KMS-11 (cell line): ENCODE results near the gene COL11A2.

Source experiments
- H2AFZ ChIP-seq: fragments of 200-600 bp; sonication (generic); 2 replicates; pipeline ENCODE4 v1.6.1; 2016; ENCODE audit warnings: antibody characterized with exemption, mixed run types, low read depth
- H3K27ac ChIP-seq: fragments of 200-600 bp; sonication (generic); 2 replicates; pipeline ENCODE4 v1.6.1; 2016; ENCODE audit warnings: mild to moderate bottlenecking, mixed run types
- H3K27me3 ChIP-seq: fragments of 200-600 bp; sonication (generic); 2 replicates; pipeline ENCODE4 v1.6.1; 2017; ENCODE audit warnings: mild to moderate bottlenecking, low read depth, mixed run types, moderate library complexity; ENCODE audit not compliant: insufficient read depth
- H3K36me3 ChIP-seq: fragments of 200-600 bp; sonication (generic); 2 replicates; pipeline ENCODE4 v1.6.1; 2017; ENCODE audit warnings: mild to moderate bottlenecking, mixed run types; ENCODE audit not compliant: insufficient read depth
- H3K4me1 ChIP-seq: fragments of 200-600 bp; sonication (generic); 2 replicates; pipeline ENCODE4 v1.6.1; 2016; ENCODE audit warnings: mild to moderate bottlenecking, low read depth, mixed run types; ENCODE audit not compliant: poor library complexity, severe bottlenecking
- H3K4me2 ChIP-seq: fragments of 200-600 bp; sonication (generic); 2 replicates; pipeline ENCODE4 v1.7.0; 2016; ENCODE audit warnings: mild to moderate bottlenecking, mixed run types
- H3K4me3 ChIP-seq: fragments of 200-600 bp; sonication (generic); IDR thresholded peaks from 2 replicates; pipeline ENCODE4 v1.6.1; 2017; ENCODE audit warnings: low read depth, low read length, mixed read lengths; ENCODE audit not compliant: insufficient read depth
- H3K79me2 ChIP-seq: fragments of 200-600 bp; sonication (generic); 2 replicates; pipeline ENCODE4 v1.6.1; 2016; ENCODE audit warnings: low read depth, mixed run types; ENCODE audit not compliant: insufficient read depth
- H3K9ac ChIP-seq: fragments of 200-600 bp; sonication (generic); 2 replicates; pipeline ENCODE4 v1.6.1; 2016; ENCODE audit warnings: mild to moderate bottlenecking, mixed run types
- H4K20me1 ChIP-seq: fragments of 200-600 bp; sonication (generic); 2 replicates; pipeline ENCODE4 v1.6.1; 2016; ENCODE audit warnings: mild to moderate bottlenecking, mixed run types; ENCODE audit not compliant: insufficient read depth
- TF ChIP-seq, protein P1 (sequence below): fragments of 200-600 bp; sonication (generic); conservative IDR thresholded peaks from 2 replicates; pipeline ENCODE4 v1.6.1; 2017; ENCODE audit warnings: low read depth, mild to moderate bottlenecking, antibody characterized with exemption, low read length, moderate library complexity, mixed read lengths

Gene COL11A2

DNA sequence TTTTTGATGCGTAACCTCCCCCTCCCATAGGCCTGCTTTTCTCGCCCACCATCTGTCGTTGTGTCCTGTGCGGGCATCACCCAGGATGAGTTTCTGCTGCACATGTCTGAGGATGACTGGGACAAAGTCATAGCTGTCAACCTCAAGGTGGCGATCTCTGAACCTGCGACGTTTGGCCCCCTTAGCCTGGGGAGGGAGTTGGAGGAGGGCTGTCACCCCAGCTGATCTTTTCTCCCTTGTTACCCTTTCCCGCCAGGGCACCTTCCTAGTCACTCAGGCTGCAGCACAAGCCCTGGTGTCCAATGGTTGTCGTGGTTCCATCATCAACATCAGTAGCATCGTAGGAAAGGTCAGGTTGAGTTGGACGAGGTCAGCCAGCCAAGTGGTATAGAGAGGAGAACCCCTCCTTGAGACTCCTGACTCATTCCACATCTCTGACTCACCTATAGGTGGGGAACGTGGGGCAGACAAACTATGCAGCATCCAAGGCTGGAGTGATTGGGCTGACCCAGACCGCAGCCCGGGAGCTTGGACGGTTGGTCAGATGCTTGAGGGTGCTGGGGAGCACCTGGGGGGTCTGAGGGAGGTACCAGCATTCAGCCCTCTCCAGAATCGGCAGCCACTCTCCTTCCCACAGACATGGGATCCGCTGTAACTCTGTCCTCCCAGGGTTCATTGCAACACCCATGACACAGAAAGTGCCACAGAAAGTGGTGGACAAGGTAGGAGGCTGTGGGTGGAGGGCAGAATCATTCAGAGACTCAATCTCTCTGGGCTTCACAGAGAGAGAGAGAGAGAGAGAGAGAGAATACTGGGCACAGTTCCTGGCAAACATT lies 13.1 kb upstream of the COL11A2 start:
- no peaks in the 10 kb centered on the region for H4K20me1 ChIP-seq
- H3K4me3 ChIP-seq, result no peak overlapping the region
- H3K27me3 ChIP-seq, result no peaks in the 10 kb centered on the region
- peaks cover 18% of the 10 kb centered on the region for H3K79me2 ChIP-seq
- peak overlapping the region; percentile 68 for H3K27ac ChIP-seq
- H3K4me2 ChIP-seq, result peak overlapping the region; percentile 94
- no peaks in the 10 kb centered on the region for H3K36me3 ChIP-seq
- peak overlapping the region; percentile 87 for H3K9ac ChIP-seq
- peaks cover 35% of the 10 kb centered on the region for H3K4me1 ChIP-seq
- TF ChIP-seq, protein P1, sequence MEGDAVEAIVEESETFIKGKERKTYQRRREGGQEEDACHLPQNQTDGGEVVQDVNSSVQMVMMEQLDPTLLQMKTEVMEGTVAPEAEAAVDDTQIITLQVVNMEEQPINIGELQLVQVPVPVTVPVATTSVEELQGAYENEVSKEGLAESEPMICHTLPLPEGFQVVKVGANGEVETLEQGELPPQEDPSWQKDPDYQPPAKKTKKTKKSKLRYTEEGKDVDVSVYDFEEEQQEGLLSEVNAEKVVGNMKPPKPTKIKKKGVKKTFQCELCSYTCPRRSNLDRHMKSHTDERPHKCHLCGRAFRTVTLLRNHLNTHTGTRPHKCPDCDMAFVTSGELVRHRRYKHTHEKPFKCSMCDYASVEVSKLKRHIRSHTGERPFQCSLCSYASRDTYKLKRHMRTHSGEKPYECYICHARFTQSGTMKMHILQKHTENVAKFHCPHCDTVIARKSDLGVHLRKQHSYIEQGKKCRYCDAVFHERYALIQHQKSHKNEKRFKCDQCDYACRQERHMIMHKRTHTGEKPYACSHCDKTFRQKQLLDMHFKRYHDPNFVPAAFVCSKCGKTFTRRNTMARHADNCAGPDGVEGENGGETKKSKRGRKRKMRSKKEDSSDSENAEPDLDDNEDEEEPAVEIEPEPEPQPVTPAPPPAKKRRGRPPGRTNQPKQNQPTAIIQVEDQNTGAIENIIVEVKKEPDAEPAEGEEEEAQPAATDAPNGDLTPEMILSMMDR, result no peak
- peak overlapping the region; percentile 69; the same call in 1 of the 2 replicates for H2AFZ ChIP-seq

DNA sequence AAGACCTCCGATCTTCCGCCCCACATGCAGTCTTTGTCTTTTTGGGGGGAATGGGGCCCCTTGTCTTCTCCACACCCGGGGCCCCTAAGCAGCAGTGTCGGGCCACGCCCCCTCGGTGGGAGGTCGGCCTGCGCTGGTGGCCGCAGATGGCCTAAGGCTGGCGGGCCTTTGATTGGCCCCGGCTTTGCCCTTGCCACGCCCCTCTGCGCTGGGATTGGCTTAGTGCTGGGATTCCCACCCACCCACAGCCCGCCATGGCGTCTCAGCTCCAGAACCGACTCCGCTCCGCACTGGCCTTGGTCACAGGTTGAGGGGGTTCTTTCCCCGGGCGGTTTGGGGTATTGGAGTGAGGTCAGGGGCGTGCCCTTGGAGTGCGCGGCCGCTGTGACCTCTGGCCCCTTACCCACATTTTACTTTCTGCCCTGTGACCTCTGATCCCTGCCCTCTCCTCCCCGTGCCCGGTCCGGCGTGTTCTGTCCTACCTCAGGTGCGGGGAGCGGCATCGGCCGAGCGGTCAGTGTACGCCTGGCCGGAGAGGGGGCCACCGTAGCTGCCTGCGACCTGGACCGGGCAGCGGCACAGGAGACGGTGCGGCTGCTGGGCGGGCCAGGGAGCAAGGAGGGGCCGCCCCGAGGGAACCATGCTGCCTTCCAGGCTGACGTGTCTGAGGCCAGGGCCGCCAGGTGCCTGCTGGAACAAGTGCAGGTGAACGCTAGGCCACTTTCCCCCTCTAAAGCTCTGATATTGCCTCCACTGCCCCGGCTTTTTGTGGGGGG lies 12.3 kb upstream of the COL11A2 start, which contains the start of gene HSD17B8:
Gene HSD17B8 (plus strand): TSS at position 241 of the 776 bp plus-strand sequence. CDS start 14 bp downstream, at position 255.
- peak within 1 kb of the TSS; percentile 68 for H3K27ac ChIP-seq
- H3K27me3 ChIP-seq, result no peaks in the 10 kb centered on the region
- peak within 1 kb of the TSS; percentile 69; the same call in 1 of the 2 replicates for H2AFZ ChIP-seq
- TF ChIP-seq, protein P1, result no peak
- peaks cover 35% of the 10 kb centered on the region for H3K4me1 ChIP-seq
- H4K20me1 ChIP-seq, result no peaks in the 10 kb centered on the region
- H3K36me3 ChIP-seq, result no peaks in the 10 kb centered on the region
- peak within 1 kb of the TSS; percentile 87 for H3K9ac ChIP-seq
- H3K79me2 ChIP-seq, result peaks cover 20% of the 10 kb centered on the region
- H3K4me2 ChIP-seq, result peak within 1 kb of the TSS; percentile 94
- no peak within 1 kb of the TSS for H3K4me3 ChIP-seq

DNA sequence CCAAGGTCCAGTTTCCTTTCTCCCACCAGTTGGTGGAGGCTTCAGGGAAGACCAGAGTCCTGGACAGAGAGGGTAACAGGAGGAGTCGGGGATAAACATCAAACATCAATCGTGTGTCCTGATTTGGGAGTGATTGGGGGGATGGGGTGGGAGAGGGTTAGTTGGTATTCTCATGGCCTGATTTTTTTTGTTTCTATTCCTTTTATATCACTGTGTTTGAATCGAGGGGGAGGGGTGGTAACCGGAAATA lies 11.8 kb upstream of the COL11A2 start:
- Histone ChIP-seq H2AFZ (no peak overlapping the region), H3K27me3 (no peaks in the 10 kb centered on the region), H3K27ac (no peak overlapping the region), H3K9ac (no peak overlapping the region), H3K4me2 (peak overlapping the region; percentile 94; the same call in 1 of the 2 replicates), H3K4me3 (no peak overlapping the region), H3K36me3 (no peaks in the 10 kb centered on the region), H3K79me2 (peaks cover 24% of the 10 kb centered on the region), H4K20me1 (no peaks in the 10 kb centered on the region), H3K4me1 (peaks cover 35% of the 10 kb centered on the region)
- TF ChIP-seq, protein P1, result no peak

DNA sequence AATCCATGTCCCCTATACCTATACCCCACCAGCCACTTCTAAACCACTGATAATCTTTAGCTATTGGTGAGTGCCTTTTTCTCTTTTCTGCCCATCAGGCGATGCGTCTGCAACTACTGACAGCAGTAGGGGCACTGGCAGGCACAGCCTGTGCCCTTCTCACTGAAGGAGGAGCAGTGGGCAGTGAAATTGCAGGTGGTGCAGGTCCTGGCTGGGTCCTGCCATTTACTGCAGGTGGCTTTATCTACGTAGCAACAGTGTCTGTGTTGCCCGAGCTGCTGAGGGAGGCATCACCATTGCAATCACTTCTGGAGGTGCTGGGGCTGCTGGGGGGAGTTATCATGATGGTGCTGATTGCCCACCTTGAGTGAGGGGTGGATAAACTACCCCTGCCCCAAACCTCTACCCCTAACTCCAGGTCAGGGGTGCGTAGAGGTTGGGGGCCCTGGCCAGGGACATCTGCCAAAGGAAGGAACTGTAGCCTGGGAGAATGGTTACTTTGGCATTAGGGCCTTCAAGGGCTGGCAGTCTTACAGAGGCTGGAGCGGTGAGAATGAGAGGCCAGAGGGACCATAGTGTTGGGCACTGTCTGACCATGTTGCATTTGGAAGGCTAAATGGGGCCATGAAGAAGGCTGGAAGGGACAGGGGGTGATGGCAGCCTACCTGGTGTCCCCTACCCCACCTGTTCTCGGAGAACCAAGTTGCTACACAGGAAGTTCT lies 11.3 kb upstream of the COL11A2 start:
- Histone ChIP-seq H3K79me2 (peaks cover 24% of the 10 kb centered on the region), H3K36me3 (no peaks in the 10 kb centered on the region), H3K4me2 (peak overlapping the region; percentile 94; the same call in 1 of the 2 replicates), H3K27ac (no peak overlapping the region), H3K4me3 (no peak overlapping the region), H3K4me1 (peaks cover 35% of the 10 kb centered on the region), H2AFZ (no peak overlapping the region), H3K27me3 (no peaks in the 10 kb centered on the region), H4K20me1 (no peaks in the 10 kb centered on the region), H3K9ac (no peak overlapping the region)
- TF ChIP-seq, protein P1, result no peak
